GM23338 (cell line): ENCODE results near the gene ANGPTL7. TPM values are rescaled to one million over a fixed set of nuclear protein-coding genes. Genes with fewer than 3 reads are reported as not detected.

ENCODE experiments used
- ATAC-seq: fragments of 200-7000 bp; cut with Tn5 transposase; 3 replicates; pipeline ENCODE4 v1.9.1; 2020
- DNase-seq: peaks from one replicate; pipeline ENCODE4 v3.0.0-alpha.2; 2015; ENCODE audit warnings: low spot score
- H2AFZ ChIP-seq: fragments of 200-600 bp; sonication (generic); 2 replicates; pipeline ENCODE4 v1.8.0; 2016; ENCODE audit warnings: antibody characterized with exemption, mild to moderate bottlenecking, moderate library complexity
- H3F3A ChIP-seq: fragments of 200-600 bp; sonication (generic); replicated peaks from 2 replicates; pipeline ENCODE4 v1.8.0; 2017; ENCODE audit warnings: antibody characterized with exemption, mixed run types, low read depth
- H3K27ac ChIP-seq: fragments of 200-600 bp; sonication (generic); 2 replicates; pipeline ENCODE4 v1.6.1; 2016; ENCODE audit warnings: low read depth
- H3K27me3 ChIP-seq: fragments of 200-600 bp; sonication (generic); 2 replicates; pipeline ENCODE4 v1.8.0; 2016; ENCODE audit warnings: mild to moderate bottlenecking, mixed run types, moderate library complexity; ENCODE audit not compliant: insufficient read depth
- H3K36me3 ChIP-seq: fragments of 200-600 bp; sonication (generic); 2 replicates; pipeline ENCODE4 v1.8.0; 2016; ENCODE audit warnings: mild to moderate bottlenecking; ENCODE audit not compliant: insufficient read depth
- H3K4me1 ChIP-seq: fragments of 200-600 bp; sonication (generic); 2 replicates; pipeline ENCODE4 v1.8.0; 2016; ENCODE audit warnings: mild to moderate bottlenecking, moderate library complexity; ENCODE audit not compliant: insufficient read depth
- H3K4me2 ChIP-seq: fragments of 200-600 bp; sonication (generic); 2 replicates; pipeline ENCODE4 v1.7.1; 2017; ENCODE audit warnings: mixed run types
- H3K4me3 ChIP-seq: fragments of 200-600 bp; sonication (generic); 2 replicates; pipeline ENCODE4 v1.6.1; 2016; ENCODE audit warnings: mixed run types
- H3K79me2 ChIP-seq: fragments of 200-600 bp; sonication (generic); replicated peaks from 2 replicates; pipeline ENCODE4 v1.8.0; 2017; ENCODE audit warnings: mild to moderate bottlenecking; ENCODE audit not compliant: insufficient read depth
- H3K9me2 ChIP-seq: fragments of 200-600 bp; sonication (generic); 2 replicates; pipeline ENCODE4 v1.8.0; 2017; ENCODE audit not compliant: insufficient read depth
- H4K20me1 ChIP-seq: fragments of 200-600 bp; sonication (generic); replicated peaks from 2 replicates; pipeline ENCODE4 v1.8.0; 2017; ENCODE audit warnings: mild to moderate bottlenecking; ENCODE audit not compliant: insufficient read depth
- H3K27ac Mint-ChIP-seq: 2 replicates; pipeline ENCODE4 v1.8.0; 2020; ENCODE audit warnings: inconsistent platforms, mild to moderate bottlenecking, moderate library complexity, mixed read lengths
- H3K27me3 Mint-ChIP-seq: 3 replicates; pipeline ENCODE4 v1.8.0; 2022; ENCODE audit warnings: low read depth, mild to moderate bottlenecking, moderate library complexity, mixed read lengths, inconsistent platforms; ENCODE audit not compliant: insufficient read depth, poor library complexity
- H3K36me3 Mint-ChIP-seq: 3 replicates; pipeline ENCODE4 v1.8.0; 2021; ENCODE audit warnings: low read depth, mild to moderate bottlenecking, inconsistent platforms, moderate library complexity, mixed read lengths
- H3K4me1 Mint-ChIP-seq: 3 replicates; pipeline ENCODE4 v1.8.0; 2020; ENCODE audit warnings: mild to moderate bottlenecking, inconsistent platforms, mixed read lengths
- H3K4me3 Mint-ChIP-seq: 3 replicates; pipeline ENCODE4 v1.8.0; 2021; ENCODE audit warnings: moderate library complexity, mild to moderate bottlenecking, inconsistent platforms, mixed read lengths
- H3K9me3 Mint-ChIP-seq: 3 replicates; pipeline ENCODE4 v1.8.0; 2020; ENCODE audit warnings: moderate library complexity, mild to moderate bottlenecking, inconsistent platforms, mixed read lengths
- CREB1 ChIP-seq: fragments of 250-450 bp; sonication (Bioruptor Pico); IDR thresholded peaks from 2 replicates; pipeline ENCODE4 v1.5.0; 2020; ENCODE audit warnings: low read depth, mild to moderate bottlenecking, moderate library complexity
- EZH2 ChIP-seq: fragments of 200-600 bp; sonication (generic); IDR thresholded peaks from one replicate; pipeline ENCODE4 v1.8.0; 2017; ENCODE audit warnings: antibody characterized with exemption, mild to moderate bottlenecking, low read depth; ENCODE audit not compliant: unreplicated experiment
- EZH2phosphoT487 ChIP-seq: fragments of 200-600 bp; sonication (generic); IDR thresholded peaks from one replicate; pipeline ENCODE4 v1.8.1; 2018; ENCODE audit warnings: antibody characterized with exemption; ENCODE audit not compliant: unreplicated experiment
- JUNB ChIP-seq: IDR thresholded peaks from one replicate; pipeline ENCODE4 v1.6.1; 2016; ENCODE audit warnings: antibody characterized with exemption; ENCODE audit not compliant: unreplicated experiment
- NANOG ChIP-seq: IDR thresholded peaks from 2 replicates; pipeline ENCODE4 v1.6.1; 2016; ENCODE audit warnings: antibody characterized with exemption, borderline replicate concordance
- POLR2AphosphoS5 ChIP-seq: IDR thresholded peaks from 2 replicates; pipeline ENCODE4 v1.6.1; 2016; ENCODE audit warnings: antibody characterized with exemption, low read depth
- STAT1 ChIP-seq: IDR thresholded peaks from one replicate; pipeline ENCODE4 v1.6.1; 2016; ENCODE audit warnings: antibody characterized with exemption; ENCODE audit not compliant: unreplicated experiment
- ZNF114 ChIP-seq: fragments of 250-450 bp; sonication (Bioruptor Pico); IDR thresholded peaks from 2 replicates; pipeline ENCODE4 v1.5.0; 2020; ENCODE audit warnings: mild to moderate bottlenecking, moderate library complexity
- ZNF331 ChIP-seq: fragments of 250-450 bp; sonication (Bioruptor Pico); IDR thresholded peaks from 2 replicates; pipeline ENCODE4 v1.5.0; 2020; ENCODE audit warnings: low read depth, mild to moderate bottlenecking, moderate library complexity
- polyA plus RNA-seq: library from polyadenylated mRNA; unstranded; fragments of >200 nt; fragmentation: Nextera tagmentation; extraction: Ambion mirVana; gene quantifications from 2 replicates; pipeline ENCODE4 v1.2.1, GENCODE V29; 2016
- total RNA-seq: library from RNA; depleted of rRNA; stranded (reverse); fragments of >200 nt; shearing (Covaris generic); gene quantifications from 2 replicates; pipeline ENCODE4 v1.2.3, GENCODE V29; 2014
- TF ChIP-seq, protein P1 (sequence below): fragments of 250-450 bp; sonication (Bioruptor Pico); IDR thresholded peaks from 2 replicates; pipeline ENCODE4 v1.5.0; 2020; ENCODE audit warnings: mild to moderate bottlenecking, moderate library complexity
- TF ChIP-seq, protein P2 (sequence below): IDR thresholded peaks from 2 replicates; pipeline ENCODE4 v1.6.1; 2016; ENCODE audit warnings: antibody characterized with exemption
- TF ChIP-seq, protein P3 (sequence below): IDR thresholded peaks from one replicate; pipeline ENCODE4 v1.6.1; 2018; ENCODE audit warnings: antibody characterized with exemption; ENCODE audit not compliant: unreplicated experiment

Gene ANGPTL7
- total and polyA plus RNA-seq, 2 experiments from 2014 or later: 0.13 TPM; not detected in 1

DNA sequence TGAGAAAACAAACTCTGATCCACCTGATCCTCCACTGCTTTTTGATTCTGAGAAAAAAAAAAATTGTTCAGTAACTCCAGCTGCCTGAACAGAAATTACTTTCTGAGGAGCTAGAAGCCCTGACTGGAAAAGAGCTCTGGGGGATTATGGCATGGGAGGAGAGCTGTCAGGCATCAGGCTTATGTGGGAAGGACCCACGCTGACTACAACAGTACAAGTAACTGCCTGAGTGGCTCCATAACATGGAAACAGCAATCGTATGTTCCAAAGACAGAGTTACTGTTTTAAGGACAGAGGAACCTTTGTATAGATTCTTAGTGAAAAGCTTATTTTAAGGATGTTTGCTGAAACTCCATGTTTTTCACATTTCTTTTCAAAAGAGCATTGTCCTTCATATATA lies 1.2 kb upstream of the ANGPTL7 start:
- TF ChIP-seq EZH2: no peak
- Mint-ChIP-seq H3K4me1 (peaks cover 4% of the 10 kb centered on the region; the same call in 1 of the 3 replicates), H3K27ac (no peak overlapping the region), H3K36me3 (peaks cover 26% of the 10 kb centered on the region), H3K4me3 (no peak overlapping the region), H3K27me3 (no peaks in the 10 kb centered on the region), H3K9me3 (no peaks in the 10 kb centered on the region)
- Histone ChIP-seq H3K4me2 (no peak overlapping the region), H3F3A (no peaks in the 10 kb centered on the region), H3K9me2 (no peaks in the 10 kb centered on the region), H3K4me3 (no peak overlapping the region), H3K36me3 (peaks cover 7% of the 10 kb centered on the region), H4K20me1 (peaks cover 7% of the 10 kb centered on the region), H3K4me1 (no peaks in the 10 kb centered on the region), H3K79me2 (no peaks in the 10 kb centered on the region), H2AFZ (no peak overlapping the region), H3K27ac (no peak overlapping the region), H3K27me3 (no peaks in the 10 kb centered on the region)
- no peak for DNase-seq
- ATAC-seq: no peak

DNA sequence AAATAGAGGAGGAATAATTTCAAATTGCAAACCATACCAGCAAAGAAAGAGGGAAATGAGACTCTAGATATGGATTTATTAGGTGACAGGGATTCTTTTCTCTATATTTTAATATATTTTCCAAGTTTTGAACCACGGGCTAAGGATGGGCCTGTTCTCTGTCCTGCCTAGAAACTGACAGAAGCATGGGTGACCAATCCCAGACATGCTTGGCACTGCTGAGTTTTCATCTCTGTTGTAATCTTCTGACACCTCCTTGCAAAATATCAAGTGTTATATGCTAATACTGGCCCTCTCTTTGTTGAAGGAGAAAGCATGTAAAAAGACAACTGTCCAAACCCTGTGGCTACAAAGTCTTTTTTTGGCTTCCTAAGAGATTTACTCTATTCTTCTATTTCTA lies 774 bp upstream of the ANGPTL7 start:
- H3K4me1 Mint-ChIP-seq: peaks cover 4% of the 10 kb centered on the region; the same call in 1 of the 3 replicates
- Histone ChIP-seq H2AFZ (no peak overlapping the region), H4K20me1 (peaks cover 7% of the 10 kb centered on the region), H3K4me1 (no peaks in the 10 kb centered on the region), H3K27me3 (no peaks in the 10 kb centered on the region), H3K36me3 (peaks cover 7% of the 10 kb centered on the region), H3K79me2 (no peaks in the 10 kb centered on the region), H3K4me2 (no peak overlapping the region), H3K9me2 (no peaks in the 10 kb centered on the region), H3K27ac (no peak overlapping the region), H3F3A (no peaks in the 10 kb centered on the region), H3K4me3 (no peak overlapping the region)
- no peak for ATAC-seq
- peaks cover 29% of the 10 kb centered on the region for H3K36me3 Mint-ChIP-seq
- H3K27ac Mint-ChIP-seq: no peak overlapping the region
- no peak overlapping the region for H3K4me3 Mint-ChIP-seq
- H3K27me3 Mint-ChIP-seq: no peaks in the 10 kb centered on the region
- no peaks in the 10 kb centered on the region for H3K9me3 Mint-ChIP-seq
- no peak for DNase-seq
- TF ChIP-seq ZNF331 (CRISPR knock-in tag) (no peak), JUNB (no peak), STAT1 (no peak), EZH2phosphoT487 (no peak), ZNF114 (CRISPR knock-in tag) (no peak), EZH2 (no peak), NANOG (no peak), POLR2AphosphoS5 (no peak), CREB1 (CRISPR knock-in tag) (no peak)
- TF ChIP-seq, protein P1, sequence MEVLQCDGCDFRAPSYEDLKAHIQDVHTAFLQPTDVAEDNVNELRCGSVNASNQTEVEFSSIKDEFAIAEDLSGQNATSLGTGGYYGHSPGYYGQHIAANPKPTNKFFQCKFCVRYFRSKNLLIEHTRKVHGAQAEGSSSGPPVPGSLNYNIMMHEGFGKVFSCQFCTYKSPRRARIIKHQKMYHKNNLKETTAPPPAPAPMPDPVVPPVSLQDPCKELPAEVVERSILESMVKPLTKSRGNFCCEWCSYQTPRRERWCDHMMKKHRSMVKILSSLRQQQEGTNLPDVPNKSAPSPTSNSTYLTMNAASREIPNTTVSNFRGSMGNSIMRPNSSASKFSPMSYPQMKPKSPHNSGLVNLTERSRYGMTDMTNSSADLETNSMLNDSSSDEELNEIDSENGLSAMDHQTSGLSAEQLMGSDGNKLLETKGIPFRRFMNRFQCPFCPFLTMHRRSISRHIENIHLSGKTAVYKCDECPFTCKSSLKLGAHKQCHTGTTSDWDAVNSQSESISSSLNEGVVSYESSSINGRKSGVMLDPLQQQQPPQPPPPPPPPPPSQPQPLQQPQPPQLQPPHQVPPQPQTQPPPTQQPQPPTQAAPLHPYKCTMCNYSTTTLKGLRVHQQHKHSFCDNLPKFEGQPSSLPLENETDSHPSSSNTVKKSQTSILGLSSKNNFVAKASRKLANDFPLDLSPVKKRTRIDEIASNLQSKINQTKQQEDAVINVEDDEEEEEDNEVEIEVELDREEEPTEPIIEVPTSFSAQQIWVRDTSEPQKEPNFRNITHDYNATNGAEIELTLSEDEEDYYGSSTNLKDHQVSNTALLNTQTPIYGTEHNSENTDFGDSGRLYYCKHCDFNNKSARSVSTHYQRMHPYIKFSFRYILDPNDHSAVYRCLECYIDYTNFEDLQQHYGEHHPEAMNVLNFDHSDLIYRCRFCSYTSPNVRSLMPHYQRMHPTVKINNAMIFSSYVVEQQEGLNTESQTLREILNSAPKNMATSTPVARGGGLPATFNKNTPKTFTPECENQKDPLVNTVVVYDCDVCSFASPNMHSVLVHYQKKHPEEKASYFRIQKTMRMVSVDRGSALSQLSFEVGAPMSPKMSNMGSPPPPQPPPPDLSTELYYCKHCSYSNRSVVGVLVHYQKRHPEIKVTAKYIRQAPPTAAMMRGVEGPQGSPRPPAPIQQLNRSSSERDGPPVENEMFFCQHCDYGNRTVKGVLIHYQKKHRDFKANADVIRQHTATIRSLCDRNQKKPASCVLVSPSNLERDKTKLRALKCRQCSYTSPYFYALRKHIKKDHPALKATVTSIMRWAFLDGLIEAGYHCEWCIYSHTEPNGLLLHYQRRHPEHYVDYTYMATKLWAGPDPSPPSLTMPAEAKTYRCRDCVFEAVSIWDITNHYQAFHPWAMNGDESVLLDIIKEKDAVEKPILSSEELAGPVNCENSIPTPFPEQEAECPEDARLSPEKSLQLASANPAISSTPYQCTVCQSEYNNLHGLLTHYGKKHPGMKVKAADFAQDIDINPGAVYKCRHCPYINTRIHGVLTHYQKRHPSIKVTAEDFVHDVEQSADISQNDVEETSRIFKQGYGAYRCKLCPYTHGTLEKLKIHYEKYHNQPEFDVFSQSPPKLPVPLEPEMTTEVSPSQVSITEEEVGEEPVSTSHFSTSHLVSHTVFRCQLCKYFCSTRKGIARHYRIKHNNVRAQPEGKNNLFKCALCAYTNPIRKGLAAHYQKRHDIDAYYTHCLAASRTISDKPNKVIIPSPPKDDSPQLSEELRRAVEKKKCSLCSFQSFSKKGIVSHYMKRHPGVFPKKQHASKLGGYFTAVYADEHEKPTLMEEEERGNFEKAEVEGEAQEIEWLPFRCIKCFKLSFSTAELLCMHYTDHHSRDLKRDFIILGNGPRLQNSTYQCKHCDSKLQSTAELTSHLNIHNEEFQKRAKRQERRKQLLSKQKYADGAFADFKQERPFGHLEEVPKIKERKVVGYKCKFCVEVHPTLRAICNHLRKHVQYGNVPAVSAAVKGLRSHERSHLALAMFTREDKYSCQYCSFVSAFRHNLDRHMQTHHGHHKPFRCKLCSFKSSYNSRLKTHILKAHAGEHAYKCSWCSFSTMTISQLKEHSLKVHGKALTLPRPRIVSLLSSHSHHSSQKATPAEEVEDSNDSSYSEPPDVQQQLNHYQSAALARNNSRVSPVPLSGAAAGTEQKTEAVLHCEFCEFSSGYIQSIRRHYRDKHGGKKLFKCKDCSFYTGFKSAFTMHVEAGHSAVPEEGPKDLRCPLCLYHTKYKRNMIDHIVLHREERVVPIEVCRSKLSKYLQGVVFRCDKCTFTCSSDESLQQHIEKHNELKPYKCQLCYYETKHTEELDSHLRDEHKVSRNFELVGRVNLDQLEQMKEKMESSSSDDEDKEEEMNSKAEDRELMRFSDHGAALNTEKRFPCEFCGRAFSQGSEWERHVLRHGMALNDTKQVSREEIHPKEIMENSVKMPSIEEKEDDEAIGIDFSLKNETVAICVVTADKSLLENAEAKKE: no peak
- TF ChIP-seq, protein P2, sequence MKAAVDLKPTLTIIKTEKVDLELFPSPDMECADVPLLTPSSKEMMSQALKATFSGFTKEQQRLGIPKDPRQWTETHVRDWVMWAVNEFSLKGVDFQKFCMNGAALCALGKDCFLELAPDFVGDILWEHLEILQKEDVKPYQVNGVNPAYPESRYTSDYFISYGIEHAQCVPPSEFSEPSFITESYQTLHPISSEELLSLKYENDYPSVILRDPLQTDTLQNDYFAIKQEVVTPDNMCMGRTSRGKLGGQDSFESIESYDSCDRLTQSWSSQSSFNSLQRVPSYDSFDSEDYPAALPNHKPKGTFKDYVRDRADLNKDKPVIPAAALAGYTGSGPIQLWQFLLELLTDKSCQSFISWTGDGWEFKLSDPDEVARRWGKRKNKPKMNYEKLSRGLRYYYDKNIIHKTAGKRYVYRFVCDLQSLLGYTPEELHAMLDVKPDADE: no peak
- TF ChIP-seq, protein P3, sequence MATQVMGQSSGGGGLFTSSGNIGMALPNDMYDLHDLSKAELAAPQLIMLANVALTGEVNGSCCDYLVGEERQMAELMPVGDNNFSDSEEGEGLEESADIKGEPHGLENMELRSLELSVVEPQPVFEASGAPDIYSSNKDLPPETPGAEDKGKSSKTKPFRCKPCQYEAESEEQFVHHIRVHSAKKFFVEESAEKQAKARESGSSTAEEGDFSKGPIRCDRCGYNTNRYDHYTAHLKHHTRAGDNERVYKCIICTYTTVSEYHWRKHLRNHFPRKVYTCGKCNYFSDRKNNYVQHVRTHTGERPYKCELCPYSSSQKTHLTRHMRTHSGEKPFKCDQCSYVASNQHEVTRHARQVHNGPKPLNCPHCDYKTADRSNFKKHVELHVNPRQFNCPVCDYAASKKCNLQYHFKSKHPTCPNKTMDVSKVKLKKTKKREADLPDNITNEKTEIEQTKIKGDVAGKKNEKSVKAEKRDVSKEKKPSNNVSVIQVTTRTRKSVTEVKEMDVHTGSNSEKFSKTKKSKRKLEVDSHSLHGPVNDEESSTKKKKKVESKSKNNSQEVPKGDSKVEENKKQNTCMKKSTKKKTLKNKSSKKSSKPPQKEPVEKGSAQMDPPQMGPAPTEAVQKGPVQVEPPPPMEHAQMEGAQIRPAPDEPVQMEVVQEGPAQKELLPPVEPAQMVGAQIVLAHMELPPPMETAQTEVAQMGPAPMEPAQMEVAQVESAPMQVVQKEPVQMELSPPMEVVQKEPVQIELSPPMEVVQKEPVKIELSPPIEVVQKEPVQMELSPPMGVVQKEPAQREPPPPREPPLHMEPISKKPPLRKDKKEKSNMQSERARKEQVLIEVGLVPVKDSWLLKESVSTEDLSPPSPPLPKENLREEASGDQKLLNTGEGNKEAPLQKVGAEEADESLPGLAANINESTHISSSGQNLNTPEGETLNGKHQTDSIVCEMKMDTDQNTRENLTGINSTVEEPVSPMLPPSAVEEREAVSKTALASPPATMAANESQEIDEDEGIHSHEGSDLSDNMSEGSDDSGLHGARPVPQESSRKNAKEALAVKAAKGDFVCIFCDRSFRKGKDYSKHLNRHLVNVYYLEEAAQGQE: no peak
